ENCODE measurements around the gene UBXN4. TPM values are rescaled to one million over a fixed set of nuclear protein-coding genes. Genes with fewer than 3 reads are reported as not detected.

The UBXN4 gene
- total RNA-seq, 1 donor, result 96.3 TPM

DNA sequence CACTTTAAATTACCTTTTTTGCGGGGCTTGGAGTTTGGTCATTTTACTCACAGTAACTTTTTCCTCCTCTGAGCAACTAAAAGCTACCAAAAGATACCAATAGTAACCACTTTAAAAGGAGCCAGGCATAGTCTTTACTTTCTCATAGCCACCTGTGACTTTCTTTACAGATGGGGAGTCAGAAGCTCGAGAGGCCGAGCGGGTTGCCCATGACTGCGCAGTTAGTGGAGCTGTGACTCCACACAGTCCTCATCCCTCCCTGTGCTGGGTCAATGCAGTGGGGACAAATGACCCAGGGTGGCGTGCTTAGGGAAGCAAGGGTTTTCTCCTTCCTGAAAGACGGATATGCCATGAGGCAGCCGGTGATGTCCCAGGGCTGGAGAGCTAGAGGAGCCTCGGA, 83.5 kb downstream of the UBXN4 start:
- TF ChIP-seq, protein P1, sequence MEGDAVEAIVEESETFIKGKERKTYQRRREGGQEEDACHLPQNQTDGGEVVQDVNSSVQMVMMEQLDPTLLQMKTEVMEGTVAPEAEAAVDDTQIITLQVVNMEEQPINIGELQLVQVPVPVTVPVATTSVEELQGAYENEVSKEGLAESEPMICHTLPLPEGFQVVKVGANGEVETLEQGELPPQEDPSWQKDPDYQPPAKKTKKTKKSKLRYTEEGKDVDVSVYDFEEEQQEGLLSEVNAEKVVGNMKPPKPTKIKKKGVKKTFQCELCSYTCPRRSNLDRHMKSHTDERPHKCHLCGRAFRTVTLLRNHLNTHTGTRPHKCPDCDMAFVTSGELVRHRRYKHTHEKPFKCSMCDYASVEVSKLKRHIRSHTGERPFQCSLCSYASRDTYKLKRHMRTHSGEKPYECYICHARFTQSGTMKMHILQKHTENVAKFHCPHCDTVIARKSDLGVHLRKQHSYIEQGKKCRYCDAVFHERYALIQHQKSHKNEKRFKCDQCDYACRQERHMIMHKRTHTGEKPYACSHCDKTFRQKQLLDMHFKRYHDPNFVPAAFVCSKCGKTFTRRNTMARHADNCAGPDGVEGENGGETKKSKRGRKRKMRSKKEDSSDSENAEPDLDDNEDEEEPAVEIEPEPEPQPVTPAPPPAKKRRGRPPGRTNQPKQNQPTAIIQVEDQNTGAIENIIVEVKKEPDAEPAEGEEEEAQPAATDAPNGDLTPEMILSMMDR (IDR thresholded peaks at IDR 0.05; ENCODE audit: insufficient read depth, low read depth, low read length), result no peak
- no peak for DNase-seq (ENCODE audit: low read depth)
- H3K4me3 ChIP-seq (ENCODE audit: low read depth, low read length), result no peak overlapping the region

DNA sequence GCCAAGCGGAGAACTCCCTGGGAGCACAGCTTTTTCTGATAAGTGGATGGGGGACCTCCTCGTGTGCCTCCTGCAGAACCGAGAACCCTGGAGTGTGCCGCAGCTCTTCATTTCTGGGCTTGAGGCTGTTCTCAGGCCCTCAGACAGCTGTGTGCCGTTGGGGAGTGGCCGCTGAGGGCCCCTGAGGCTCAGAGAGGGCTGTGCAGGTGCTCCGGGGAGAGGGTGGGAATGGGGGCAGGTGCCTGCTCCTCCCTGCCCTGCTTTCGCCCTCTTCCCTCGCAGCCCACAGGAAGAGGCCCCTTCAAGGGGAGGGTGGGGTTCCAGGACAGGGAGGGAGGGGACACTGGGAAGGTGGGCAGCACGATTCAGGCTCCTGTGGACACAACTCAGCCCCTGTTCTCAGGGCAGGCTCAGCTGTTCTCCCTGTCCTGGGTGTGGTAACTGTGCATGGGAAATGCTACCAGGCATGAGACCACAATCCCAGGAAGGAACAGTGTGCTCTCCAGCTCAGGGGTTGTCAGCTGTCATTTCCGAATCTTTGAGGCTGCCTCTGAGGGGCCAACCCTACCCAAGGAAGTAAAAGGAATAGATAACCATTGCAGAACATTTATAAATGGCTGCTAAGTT, 84.0 kb downstream of the UBXN4 start:
- TF ChIP-seq, protein P1 (IDR thresholded peaks at IDR 0.05; ENCODE audit: insufficient read depth, low read depth, low read length), result no peak
- no peak overlapping the region for H3K4me3 ChIP-seq (ENCODE audit: low read depth, low read length)
- DNase-seq (ENCODE audit: low read depth), result no peak

DNA sequence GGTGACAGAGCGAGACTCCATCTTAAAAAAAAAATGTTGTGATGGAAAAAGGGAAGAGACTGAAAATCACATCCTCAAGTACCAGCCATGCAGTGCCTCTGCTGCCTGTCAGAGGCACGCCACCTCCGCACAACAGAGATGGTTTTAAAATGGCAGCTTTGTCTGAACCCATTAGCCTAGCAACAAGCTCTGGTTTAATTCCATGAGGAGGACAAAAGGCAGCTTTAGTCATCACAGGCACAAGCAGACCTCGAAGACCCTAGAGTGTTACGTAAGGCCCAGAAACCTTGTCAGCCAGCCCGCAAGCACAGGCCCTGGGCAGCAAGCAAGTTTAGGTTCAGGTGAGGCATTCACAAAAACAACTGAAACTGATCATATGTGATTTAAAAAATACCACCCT, 84.9 kb downstream of the UBXN4 start:
- TF ChIP-seq, protein P1 (IDR thresholded peaks at IDR 0.05; ENCODE audit: insufficient read depth, low read depth, low read length), result no peak
- H3K4me3 ChIP-seq (ENCODE audit: low read depth, low read length), result no peak overlapping the region
- DNase-seq (ENCODE audit: low read depth), result no peak

DNA sequence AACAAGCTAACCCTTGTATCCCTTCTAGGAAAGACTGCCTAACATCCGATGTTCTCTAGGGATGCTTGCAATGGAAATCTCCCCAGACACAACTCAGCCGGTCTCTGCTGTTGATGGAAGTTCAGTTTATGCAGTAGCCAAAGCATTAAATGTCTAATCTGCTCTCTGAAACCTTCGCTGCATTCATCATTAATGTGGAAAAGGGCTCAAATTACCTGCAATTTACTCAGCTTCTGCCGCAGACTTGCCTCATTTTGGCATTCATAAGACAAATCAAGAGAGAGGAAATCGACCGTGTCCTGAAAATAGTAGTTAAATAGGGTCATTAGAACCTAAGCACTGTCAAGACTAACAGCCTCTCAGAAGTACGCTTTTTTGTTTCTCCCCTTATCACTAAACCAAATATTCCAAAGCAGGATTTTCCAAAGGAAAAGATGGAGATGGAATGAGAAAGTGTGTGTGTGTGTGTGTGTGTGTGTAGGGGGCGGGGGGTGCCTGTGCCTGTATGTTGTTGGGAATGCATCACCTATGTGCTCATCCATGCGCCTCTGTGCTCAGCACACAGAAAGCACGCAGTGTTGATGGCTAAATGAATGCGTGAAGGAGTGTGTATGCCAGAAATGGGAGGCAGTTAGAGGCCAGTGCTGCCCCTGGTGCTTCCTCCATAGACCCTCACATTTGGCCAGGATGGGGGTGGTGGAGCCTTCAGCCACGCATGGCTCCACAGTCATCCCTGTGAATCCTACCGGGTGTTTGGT, 87.9 kb downstream of the UBXN4 start:
- DNase-seq (ENCODE audit: low read depth), result no peak
- TF ChIP-seq, protein P1 (IDR thresholded peaks at IDR 0.05; ENCODE audit: insufficient read depth, low read depth, low read length), result no peak
- H3K4me3 ChIP-seq (ENCODE audit: low read depth, low read length), result no peak overlapping the region

DNA sequence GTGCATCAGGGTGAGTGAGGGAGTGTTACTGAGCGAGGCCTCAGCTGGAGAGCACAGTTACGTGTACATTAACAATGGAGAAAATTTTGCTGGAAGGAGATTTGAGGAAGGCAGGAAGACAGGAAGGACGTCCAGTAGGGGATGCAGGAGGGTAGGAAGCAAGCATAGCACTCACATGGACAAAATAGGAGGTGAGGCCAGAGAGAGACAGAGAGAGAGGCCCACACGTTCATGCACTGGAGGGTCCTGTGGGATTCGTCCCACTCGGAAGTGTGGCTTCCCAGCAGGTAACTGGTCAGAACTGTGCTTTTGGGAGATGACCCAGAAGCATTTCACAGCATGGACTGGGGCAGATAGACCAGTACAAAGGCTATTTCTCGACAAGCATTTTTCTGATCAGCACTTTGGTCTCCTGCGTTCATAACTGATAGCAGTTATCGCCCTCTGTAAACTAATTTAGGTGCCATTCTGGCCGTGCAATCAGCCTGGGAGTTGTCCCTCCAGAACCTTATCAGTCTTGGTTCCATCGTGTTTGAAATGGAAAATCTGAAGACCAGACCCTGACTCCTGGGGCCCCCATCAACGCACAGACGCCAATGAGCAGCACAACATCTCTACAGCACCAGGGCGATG, 89.6 kb downstream of the UBXN4 start:
- no peak overlapping the region for H3K4me3 ChIP-seq (ENCODE audit: low read depth, low read length)
- TF ChIP-seq, protein P1 (IDR thresholded peaks at IDR 0.05; ENCODE audit: insufficient read depth, low read depth, low read length), result no peak
- DNase-seq (ENCODE audit: low read depth), result no peak

DNA sequence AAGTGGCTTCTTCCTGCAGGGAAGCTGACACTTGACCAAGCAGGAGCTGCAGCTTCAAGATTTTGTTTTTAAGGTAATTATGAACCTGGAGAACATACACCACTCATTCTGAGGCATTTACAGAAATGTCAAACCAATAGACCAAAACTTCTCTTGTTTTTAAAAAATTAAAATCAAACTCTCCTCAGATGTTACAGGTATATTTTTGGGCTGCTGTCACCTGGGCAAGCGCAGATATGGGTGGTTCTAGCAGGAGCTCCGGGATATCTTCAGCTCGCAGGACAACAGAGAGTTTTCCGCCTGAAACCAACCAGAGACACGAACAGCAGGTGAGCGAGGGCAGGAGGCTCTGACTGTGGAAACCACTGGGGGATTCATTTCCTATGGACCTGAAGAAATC, 91.2 kb downstream of the UBXN4 start:
- no peak for DNase-seq (ENCODE audit: low read depth)
- H3K4me3 ChIP-seq (ENCODE audit: low read depth, low read length), result no peak overlapping the region
- TF ChIP-seq, protein P1 (IDR thresholded peaks at IDR 0.05; ENCODE audit: insufficient read depth, low read depth, low read length), result no peak

Small RNA genes within 50 kb of the gene (small RNA-seq; reads per million reads assigned to genes)
- gene RF00019, result not detected

Other genes starting within 250 kb of the UBXN4 start
- 4.8 and 9.1 TPM in 2 replicates for gene ZRANB3, start 210.6 kb upstream of the UBXN4 start, total RNA-seq
- gene R3HDM1, start 210.4 kb upstream of the UBXN4 start, total RNA-seq, result 12.9 and 13.8 TPM in 2 replicates
- gene LCT, start 95.3 kb downstream of the UBXN4 start, total RNA-seq, result under 0.01 TPM in 1 of 2 replicates, not detected in the other
- gene MCM6, start 134.6 kb downstream of the UBXN4 start, total RNA-seq, result 12.6 and 13.8 TPM in 2 replicates
- 67.0 and 94.1 TPM in 2 replicates for gene DARS1, start 243.8 kb downstream of the UBXN4 start, total RNA-seq